ENCODE results near the gene SRGAP1. TPM values are rescaled to one million over a fixed set of nuclear protein-coding genes. Genes with fewer than 3 reads are reported as not detected.

SRGAP1 gene
- total and polyA plus RNA-seq, 2 of the 13 experiments (the other 11 are each of a cell fraction or from before 2014, with no cell fraction given) = 1.6 to 3.4 TPM

GRCh38 chr12:63844391-63845341 is at the start of gene SRGAP1 (continued):
- TF ChIP-seq NAIF1 (CRISPR knock-in tag; IDR thresholded peaks at IDR 0.05; ENCODE audit: borderline replicate concordance) (no peak), ZNF430 (CRISPR knock-in tag; IDR thresholded peaks at IDR 0.05) (no peak), HMG20B (CRISPR knock-in tag; conservative IDR thresholded peaks at IDR 0.05) (no peak), TERF1 (CRISPR knock-in tag; IDR thresholded peaks at IDR 0.05) (no peak), ZNF646 (CRISPR knock-in tag; IDR thresholded peaks at IDR 0.05) (peak; percentile 74), ZMYM3 (CRISPR knock-in tag; IDR thresholded peaks at IDR 0.05) (peak; percentile 41; the same call in 1 of the 2 replicates), SETDB1 (CRISPR knock-in tag; IDR thresholded peaks at IDR 0.05; ENCODE audit: borderline replicate concordance) (no peak), HNF4G (IDR thresholded peaks at IDR 0.05; ENCODE audit: borderline replicate concordance, low read depth, low read length) (no peak), HNF4G (CRISPR knock-in tag; IDR thresholded peaks at IDR 0.05; ENCODE audit: borderline replicate concordance, low read depth) (no peak), NR2F2 (IDR thresholded peaks at IDR 0.05; ENCODE audit: borderline replicate concordance, low read depth) (no peak), MAF1 (CRISPR knock-in tag; IDR thresholded peaks at IDR 0.05; ENCODE audit: borderline replicate concordance) (no peak), ZNF263 (CRISPR knock-in tag; IDR thresholded peaks at IDR 0.05) (peak; percentile 96), NCOA1 (CRISPR knock-in tag; IDR thresholded peaks at IDR 0.05) (no peak), ZBTB14 (CRISPR knock-in tag; IDR thresholded peaks at IDR 0.05) (no peak), MEF2D (CRISPR knock-in tag; IDR thresholded peaks at IDR 0.05) (peak; percentile 37; the same call in 1 of the 2 replicates)
